ENCODE data around the gene RASA2.

GRCh38 chr3:141623691-141624090, 136.9 kb downstream of the RASA2 start:
- TF ChIP-seq CTCF (conservative IDR thresholded peaks at IDR 0.05; ENCODE audit: low read length): no peak
- no peak for TF ChIP-seq EZH2phosphoT487 (IDR thresholded peaks at IDR 0.05; ENCODE audit: borderline replicate concordance)
